WERI-Rb-1 (cell line): ENCODE measurements around the gene OCIAD1.

Experiments
- DNase-seq: peaks from one replicate; pipeline ENCODE4 v3.0.0-alpha.2; 2020
- H3K27ac ChIP-seq: fragments of 250-450 bp; sonication (Bioruptor Pico); 2 replicates; pipeline ENCODE4 v1.5.1; 2020; ENCODE audit warnings: mild to moderate bottlenecking, moderate library complexity
- H3K27me3 ChIP-seq: fragments of 250-450 bp; sonication (Bioruptor Pico); 2 replicates; pipeline ENCODE4 v1.5.1; 2021; ENCODE audit warnings: mild to moderate bottlenecking, low read depth, moderate library complexity; ENCODE audit not compliant: insufficient read depth, severe bottlenecking
- H3K36me3 ChIP-seq: fragments of 250-450 bp; sonication (Bioruptor Pico); 2 replicates; pipeline ENCODE4 v1.5.1; 2020; ENCODE audit warnings: mild to moderate bottlenecking, moderate library complexity
- H3K4me3 ChIP-seq: 2 replicates; pipeline ENCODE4 v1.5.1; 2011; ENCODE audit warnings: low read depth, mild to moderate bottlenecking, control low read depth, low read length
- H3K9me3 ChIP-seq: fragments of 250-450 bp; sonication (Bioruptor Pico); 2 replicates; pipeline ENCODE4 v1.5.1; 2021; ENCODE audit warnings: mild to moderate bottlenecking, moderate library complexity; ENCODE audit not compliant: severe bottlenecking
- TF ChIP-seq, protein P1 (sequence below): IDR thresholded peaks from 2 replicates; pipeline ENCODE4 v1.5.1; 2011; ENCODE audit warnings: low read depth, mild to moderate bottlenecking, control low read depth, inconsistent platforms, low read length

The OCIAD1 gene

DNA sequence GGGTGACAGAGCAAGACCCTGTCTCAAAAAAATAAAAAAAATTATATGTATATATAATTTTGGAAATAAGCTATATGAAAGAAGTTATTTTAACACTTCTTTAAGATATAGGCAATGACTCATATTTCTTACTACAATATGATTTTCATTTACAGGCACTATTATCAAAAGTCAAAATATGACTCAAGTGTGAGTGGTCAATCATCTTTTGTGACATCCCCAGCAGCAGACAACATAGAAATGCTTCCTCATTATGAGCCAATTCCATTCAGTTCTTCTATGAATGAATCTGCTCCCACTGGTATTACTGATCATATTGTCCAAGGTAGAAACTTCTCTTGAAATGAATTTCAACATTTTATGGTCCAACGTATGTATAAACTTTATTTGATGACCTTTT lies 20.8 kb downstream of the OCIAD1 start:
- DNase-seq = no peak
- H3K9me3 ChIP-seq = no peaks in the 10 kb centered on the region
- TF ChIP-seq, protein P1, sequence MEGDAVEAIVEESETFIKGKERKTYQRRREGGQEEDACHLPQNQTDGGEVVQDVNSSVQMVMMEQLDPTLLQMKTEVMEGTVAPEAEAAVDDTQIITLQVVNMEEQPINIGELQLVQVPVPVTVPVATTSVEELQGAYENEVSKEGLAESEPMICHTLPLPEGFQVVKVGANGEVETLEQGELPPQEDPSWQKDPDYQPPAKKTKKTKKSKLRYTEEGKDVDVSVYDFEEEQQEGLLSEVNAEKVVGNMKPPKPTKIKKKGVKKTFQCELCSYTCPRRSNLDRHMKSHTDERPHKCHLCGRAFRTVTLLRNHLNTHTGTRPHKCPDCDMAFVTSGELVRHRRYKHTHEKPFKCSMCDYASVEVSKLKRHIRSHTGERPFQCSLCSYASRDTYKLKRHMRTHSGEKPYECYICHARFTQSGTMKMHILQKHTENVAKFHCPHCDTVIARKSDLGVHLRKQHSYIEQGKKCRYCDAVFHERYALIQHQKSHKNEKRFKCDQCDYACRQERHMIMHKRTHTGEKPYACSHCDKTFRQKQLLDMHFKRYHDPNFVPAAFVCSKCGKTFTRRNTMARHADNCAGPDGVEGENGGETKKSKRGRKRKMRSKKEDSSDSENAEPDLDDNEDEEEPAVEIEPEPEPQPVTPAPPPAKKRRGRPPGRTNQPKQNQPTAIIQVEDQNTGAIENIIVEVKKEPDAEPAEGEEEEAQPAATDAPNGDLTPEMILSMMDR = no peak
- no peak overlapping the region for H3K4me3 ChIP-seq
- H3K27ac ChIP-seq = no peak overlapping the region
- H3K36me3 ChIP-seq = peaks cover 61% of the 10 kb centered on the region
- H3K27me3 ChIP-seq = no peaks in the 10 kb centered on the region

DNA sequence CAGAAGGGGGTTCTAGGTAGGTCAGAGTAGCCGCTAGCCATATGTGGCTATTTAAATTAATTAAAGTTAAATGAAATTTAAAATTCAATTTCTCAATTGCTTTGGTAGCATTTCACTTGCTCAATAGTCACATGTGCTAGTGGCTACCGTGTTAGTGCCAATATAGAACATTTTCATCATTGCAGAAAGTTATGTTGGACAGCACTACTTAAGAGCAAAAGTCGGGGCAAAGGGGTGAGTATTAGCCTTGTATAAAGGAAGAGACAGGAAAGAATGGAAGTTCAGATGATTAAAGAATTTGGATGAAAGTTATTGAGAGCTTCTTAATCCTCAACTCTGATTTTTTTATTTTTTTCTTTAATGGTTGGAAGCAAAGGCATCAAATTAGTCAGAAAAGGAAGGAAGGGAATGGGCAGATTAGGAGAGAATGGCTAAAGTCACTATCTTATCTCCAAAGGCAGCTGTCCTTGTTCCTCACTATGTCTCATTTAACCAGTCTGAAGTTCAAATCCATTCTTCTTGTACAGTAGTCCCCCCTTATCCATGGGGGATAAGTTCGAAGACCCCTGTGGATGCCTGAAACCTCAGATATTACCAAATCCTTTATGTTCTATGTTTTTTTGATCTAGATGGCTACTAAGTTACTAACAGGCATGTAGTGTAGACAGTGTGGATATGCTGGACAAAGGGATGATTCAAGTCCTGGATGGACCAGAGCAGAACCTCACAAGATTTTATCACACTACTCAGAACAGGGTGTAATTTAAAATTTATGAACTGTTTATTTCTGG lies 22.9 kb downstream of the OCIAD1 start:
- H3K27ac ChIP-seq = no peak overlapping the region
- DNase-seq = no peak
- H3K36me3 ChIP-seq = peaks cover 58% of the 10 kb centered on the region

DNA sequence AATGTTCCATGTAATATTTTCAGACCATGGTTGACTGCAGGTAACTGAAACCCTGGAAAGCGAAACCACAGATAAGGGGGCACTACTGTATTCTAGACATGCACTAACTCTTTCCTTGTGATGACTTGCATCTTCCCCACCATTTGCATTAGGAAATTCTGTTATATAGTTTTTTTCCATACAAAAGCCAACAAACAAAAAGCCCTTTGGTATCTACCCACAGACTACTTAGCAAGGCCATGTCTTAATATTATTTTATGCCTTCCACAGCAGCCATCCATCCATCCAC lies 23.5 kb downstream of the OCIAD1 start:
- Histone ChIP-seq H3K9me3 (no peaks in the 10 kb centered on the region), H3K36me3 (peaks cover 58% of the 10 kb centered on the region), H3K27ac (no peak overlapping the region), H3K27me3 (no peaks in the 10 kb centered on the region), H3K4me3 (no peak overlapping the region)
- TF ChIP-seq, protein P1 = no peak
- no peak for DNase-seq

More for the DNA sequence above, 22.9 kb downstream of the OCIAD1 start:
- no peaks in the 10 kb centered on the region for H3K9me3 ChIP-seq
- TF ChIP-seq, protein P1 = no peak
- no peaks in the 10 kb centered on the region for H3K27me3 ChIP-seq
- H3K4me3 ChIP-seq = no peak overlapping the region

DNA sequence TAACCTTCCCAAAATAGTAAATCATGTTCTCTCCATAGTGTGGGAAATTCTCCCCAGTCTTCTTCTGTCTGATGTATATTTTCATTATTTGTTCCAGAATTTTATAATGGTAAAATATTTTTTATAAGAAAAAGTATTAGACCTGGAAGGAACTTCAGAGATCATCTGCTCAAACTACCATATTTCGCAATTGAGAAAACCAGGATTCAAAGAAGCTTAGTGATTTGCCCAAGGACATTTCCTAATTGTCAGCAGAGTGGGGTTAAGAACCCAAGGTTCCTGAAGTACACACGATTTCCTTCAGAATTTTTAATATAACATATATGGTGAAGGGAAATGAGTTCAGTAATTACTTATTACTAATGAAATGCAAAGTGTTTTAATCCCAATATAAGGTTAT lies 24.1 kb downstream of the OCIAD1 start:
- H3K27me3 ChIP-seq = no peaks in the 10 kb centered on the region
- H3K4me3 ChIP-seq = no peak overlapping the region
- H3K36me3 ChIP-seq = peaks cover 60% of the 10 kb centered on the region
- no peak for DNase-seq
- no peak overlapping the region for H3K27ac ChIP-seq
- TF ChIP-seq, protein P1 = no peak
- H3K9me3 ChIP-seq = no peaks in the 10 kb centered on the region

DNA sequence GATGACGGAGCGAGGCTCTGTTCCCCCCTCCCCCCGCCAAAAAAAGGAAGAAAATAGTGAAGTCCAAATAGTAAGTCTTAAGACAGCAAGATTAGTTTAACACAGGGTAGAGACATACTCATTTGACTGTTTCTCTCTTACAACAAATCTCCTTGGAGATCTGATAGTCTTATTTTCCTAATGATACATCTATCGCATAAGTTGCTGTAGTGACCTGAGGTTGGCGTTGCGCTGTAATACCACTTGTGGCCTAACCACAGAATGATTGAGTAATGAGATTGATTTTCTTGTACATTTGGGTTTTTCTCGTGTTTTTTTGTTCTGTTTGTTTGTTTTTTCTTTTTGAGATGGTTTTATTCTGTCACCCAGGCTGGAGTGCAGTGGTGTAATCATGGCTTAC lies 27.2 kb downstream of the OCIAD1 start:
- peaks cover 58% of the 10 kb centered on the region for H3K36me3 ChIP-seq
- no peaks in the 10 kb centered on the region for H3K9me3 ChIP-seq
- no peak overlapping the region for H3K4me3 ChIP-seq
- no peaks in the 10 kb centered on the region for H3K27me3 ChIP-seq
- no peak for DNase-seq
- TF ChIP-seq, protein P1 = no peak
- no peak overlapping the region for H3K27ac ChIP-seq

DNA sequence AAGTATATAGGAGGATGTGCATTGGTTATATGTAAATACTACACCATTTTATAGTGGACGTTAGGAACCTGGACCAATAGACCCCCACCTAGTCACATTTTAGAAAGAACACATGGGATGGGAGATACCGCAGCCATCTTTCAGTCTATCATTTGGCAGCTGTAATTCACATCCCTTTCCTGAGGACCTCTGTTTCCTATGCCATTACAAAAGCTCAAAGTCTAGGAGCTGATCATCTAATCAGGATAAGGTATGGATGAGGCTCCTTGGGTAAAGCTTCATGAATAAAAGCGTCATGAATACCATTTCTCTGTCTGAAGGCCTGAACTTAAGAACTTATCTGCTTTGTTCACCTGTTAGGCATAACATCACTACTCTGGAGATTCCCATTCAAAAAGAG lies 31.1 kb downstream of the OCIAD1 start:
- Histone ChIP-seq H3K36me3 (peaks cover 35% of the 10 kb centered on the region), H3K4me3 (no peak overlapping the region), H3K27ac (no peak overlapping the region), H3K9me3 (peaks cover 8% of the 10 kb centered on the region), H3K27me3 (no peaks in the 10 kb centered on the region)
- TF ChIP-seq, protein P1 = no peak
- no peak for DNase-seq
